ENCODE data around the gene CDC40.

GRCh38 chr6:110271732-110272022 is 91.5 kb downstream of the CDC40 start:
- TF ChIP-seq ZFX (IDR thresholded peaks at IDR 0.05; ENCODE audit: borderline replicate concordance) (no peak), CTCF (IDR thresholded peaks at IDR 0.05) (no peak)

All from 22Rv1 (cell line).